Measurements from ENCODE around the gene TFR2. TPM values are rescaled to one million over a fixed set of nuclear protein-coding genes. Genes with fewer than 3 reads are reported as not detected.

Gene TFR2
- total and polyA plus RNA-seq, 2 of the 13 experiments (the other 11 are each of a cell fraction or from before 2014, with no cell fraction given): 36.9 to 64.2 TPM

DNA sequence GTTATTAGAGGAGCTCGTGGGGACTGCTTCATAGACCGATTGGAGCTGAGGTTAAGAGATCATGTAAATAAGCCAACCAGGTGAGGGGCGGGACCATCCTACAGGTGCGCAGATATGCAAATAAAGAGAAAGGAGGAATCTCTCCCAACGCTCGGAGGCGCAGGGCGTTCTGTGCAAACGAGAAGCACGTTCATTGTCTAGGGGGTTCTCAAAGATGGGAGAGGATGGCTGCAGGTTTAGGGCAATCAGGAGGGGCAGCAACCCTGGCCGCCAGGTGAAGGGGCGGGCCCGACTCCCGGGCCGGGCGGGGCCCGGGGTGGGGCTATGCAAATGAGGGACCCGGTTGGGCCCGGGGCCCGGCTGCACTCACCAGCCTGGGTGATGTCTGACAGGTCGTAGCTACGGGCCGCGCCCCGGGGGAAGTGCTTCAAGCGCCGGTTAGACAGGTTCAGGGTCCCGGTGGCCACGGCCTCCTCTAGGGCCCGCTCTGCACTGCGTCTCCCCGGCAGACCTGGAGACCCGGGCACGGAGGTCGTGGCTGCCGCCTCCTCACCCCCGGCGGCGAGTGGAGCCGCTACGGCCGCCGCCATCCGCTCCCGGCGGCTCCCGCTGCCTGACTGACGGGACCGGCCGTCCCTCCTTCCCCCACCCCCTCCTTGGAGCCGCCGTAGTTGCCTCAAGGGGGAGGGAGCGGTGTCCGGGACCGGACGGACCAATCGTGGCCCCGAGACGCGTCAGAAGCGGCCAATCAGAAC lies 55.7 kb downstream of the TFR2 start, which contains the start of gene LRCH4 (continued):
- TF ChIP-seq, protein P1, sequence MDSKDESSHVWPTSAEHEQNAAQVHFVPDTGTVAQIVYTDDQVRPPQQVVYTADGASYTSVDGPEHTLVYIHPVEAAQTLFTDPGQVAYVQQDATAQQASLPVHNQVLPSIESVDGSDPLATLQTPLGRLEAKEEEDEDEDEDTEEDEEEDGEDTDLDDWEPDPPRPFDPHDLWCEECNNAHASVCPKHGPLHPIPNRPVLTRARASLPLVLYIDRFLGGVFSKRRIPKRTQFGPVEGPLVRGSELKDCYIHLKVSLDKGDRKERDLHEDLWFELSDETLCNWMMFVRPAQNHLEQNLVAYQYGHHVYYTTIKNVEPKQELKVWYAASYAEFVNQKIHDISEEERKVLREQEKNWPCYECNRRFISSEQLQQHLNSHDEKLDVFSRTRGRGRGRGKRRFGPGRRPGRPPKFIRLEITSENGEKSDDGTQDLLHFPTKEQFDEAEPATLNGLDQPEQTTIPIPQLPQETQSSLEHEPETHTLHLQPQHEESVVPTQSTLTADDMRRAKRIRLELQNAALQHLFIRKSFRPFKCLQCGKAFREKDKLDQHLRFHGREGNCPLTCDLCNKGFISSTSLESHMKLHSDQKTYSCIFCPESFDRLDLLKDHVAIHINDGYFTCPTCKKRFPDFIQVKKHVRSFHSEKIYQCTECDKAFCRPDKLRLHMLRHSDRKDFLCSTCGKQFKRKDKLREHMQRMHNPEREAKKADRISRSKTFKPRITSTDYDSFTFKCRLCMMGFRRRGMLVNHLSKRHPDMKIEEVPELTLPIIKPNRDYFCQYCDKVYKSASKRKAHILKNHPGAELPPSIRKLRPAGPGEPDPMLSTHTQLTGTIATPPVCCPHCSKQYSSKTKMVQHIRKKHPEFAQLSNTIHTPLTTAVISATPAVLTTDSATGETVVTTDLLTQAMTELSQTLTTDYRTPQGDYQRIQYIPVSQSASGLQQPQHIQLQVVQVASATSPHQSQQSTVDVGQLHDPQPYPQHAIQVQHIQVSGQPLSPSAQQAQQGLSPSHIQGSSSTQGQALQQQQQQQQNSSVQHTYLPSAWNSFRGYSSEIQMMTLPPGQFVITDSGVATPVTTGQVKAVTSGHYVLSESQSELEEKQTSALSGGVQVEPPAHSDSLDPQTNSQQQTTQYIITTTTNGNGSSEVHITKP (CRISPR knock-in tag; IDR thresholded peaks at IDR 0.05; ENCODE audit: low read depth): no peak
- TF ChIP-seq RBFOX2 (IDR thresholded peaks at IDR 0.05; ENCODE audit: low read depth, low read length) (peak; percentile 93), ZNF816 (CRISPR knock-in tag; IDR thresholded peaks at IDR 0.05; ENCODE audit: borderline replicate concordance) (peak; percentile 67; the same call in 1 of the 2 replicates), ATF7-NPFF (CRISPR knock-in tag; IDR thresholded peaks at IDR 0.05; ENCODE audit: low read depth) (peak; percentile 79; the same call in 1 of the 2 replicates), ZNF350 (CRISPR knock-in tag; IDR thresholded peaks at IDR 0.05; ENCODE audit: borderline replicate concordance, low read depth) (peak; percentile 68), ZNF136 (CRISPR knock-in tag; IDR thresholded peaks at IDR 0.05; ENCODE audit: low read depth) (peak; percentile 78; the same call in 1 of the 2 replicates), NR2C2 (CRISPR knock-in tag; IDR thresholded peaks at IDR 0.05; ENCODE audit: borderline replicate concordance) (0 out of 2 replicates have a peak, but pooled peaks have one; percentile 51), DMAP1 (CRISPR knock-in tag; IDR thresholded peaks at IDR 0.05) (peak; percentile 69; the same call in 1 of the 2 replicates), ZSCAN9 (CRISPR knock-in tag; IDR thresholded peaks at IDR 0.05; ENCODE audit: borderline replicate concordance) (no peak), AGO2 (optimal IDR thresholded peaks at IDR 0.05; ENCODE audit: low read depth, low read length) (peak; percentile 60), ZSCAN31 (CRISPR knock-in tag; IDR thresholded peaks at IDR 0.05; ENCODE audit: low read depth) (peak; percentile 74), EED (CRISPR knock-in tag; IDR thresholded peaks at IDR 0.05) (0 out of 2 replicates have a peak, but pooled peaks have one; percentile 52), ERF (CRISPR knock-in tag; IDR thresholded peaks at IDR 0.05) (peak; percentile 77; the same call in 1 of the 2 replicates), RAD21 (CRISPR knock-in tag; IDR thresholded peaks at IDR 0.05) (peak; percentile 74), ZNF274 (CRISPR knock-in tag; IDR thresholded peaks at IDR 0.05) (peak; percentile 94), TMF1 (CRISPR knock-in tag; IDR thresholded peaks at IDR 0.05; ENCODE audit: low read depth) (peak; percentile 55; the same call in 1 of the 2 replicates), ZNF761 (CRISPR knock-in tag; conservative IDR thresholded peaks at IDR 0.05) (peak; percentile 45; the same call in 1 of the 2 replicates), FOXP1 (IDR thresholded peaks at IDR 0.05) (no peak), FOXP1 (CRISPR knock-in tag; IDR thresholded peaks at IDR 0.05) (no peak), ZNF230 (CRISPR knock-in tag; IDR thresholded peaks at IDR 0.05) (0 out of 2 replicates have a peak, but pooled peaks have one; percentile 3), POGZ (CRISPR knock-in tag; IDR thresholded peaks at IDR 0.05) (peak; percentile 62; the same call in 1 of the 2 replicates)
- TF ChIP-seq, protein P2, sequence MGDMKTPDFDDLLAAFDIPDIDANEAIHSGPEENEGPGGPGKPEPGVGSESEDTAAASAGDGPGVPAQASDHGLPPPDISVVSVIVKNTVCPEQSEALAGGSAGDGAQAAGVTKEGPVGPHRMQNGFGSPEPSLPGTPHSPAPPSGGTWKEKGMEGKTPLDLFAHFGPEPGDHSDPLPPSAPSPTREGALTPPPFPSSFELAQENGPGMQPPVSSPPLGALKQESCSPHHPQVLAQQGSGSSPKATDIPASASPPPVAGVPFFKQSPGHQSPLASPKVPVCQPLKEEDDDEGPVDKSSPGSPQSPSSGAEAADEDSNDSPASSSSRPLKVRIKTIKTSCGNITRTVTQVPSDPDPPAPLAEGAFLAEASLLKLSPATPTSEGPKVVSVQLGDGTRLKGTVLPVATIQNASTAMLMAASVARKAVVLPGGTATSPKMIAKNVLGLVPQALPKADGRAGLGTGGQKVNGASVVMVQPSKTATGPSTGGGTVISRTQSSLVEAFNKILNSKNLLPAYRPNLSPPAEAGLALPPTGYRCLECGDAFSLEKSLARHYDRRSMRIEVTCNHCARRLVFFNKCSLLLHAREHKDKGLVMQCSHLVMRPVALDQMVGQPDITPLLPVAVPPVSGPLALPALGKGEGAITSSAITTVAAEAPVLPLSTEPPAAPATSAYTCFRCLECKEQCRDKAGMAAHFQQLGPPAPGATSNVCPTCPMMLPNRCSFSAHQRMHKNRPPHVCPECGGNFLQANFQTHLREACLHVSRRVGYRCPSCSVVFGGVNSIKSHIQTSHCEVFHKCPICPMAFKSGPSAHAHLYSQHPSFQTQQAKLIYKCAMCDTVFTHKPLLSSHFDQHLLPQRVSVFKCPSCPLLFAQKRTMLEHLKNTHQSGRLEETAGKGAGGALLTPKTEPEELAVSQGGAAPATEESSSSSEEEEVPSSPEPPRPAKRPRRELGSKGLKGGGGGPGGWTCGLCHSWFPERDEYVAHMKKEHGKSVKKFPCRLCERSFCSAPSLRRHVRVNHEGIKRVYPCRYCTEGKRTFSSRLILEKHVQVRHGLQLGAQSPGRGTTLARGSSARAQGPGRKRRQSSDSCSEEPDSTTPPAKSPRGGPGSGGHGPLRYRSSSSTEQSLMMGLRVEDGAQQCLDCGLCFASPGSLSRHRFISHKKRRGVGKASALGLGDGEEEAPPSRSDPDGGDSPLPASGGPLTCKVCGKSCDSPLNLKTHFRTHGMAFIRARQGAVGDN (CRISPR knock-in tag; IDR thresholded peaks at IDR 0.05): peak; percentile 66; the same call in 1 of the 2 replicates
- TF ChIP-seq, protein P3, sequence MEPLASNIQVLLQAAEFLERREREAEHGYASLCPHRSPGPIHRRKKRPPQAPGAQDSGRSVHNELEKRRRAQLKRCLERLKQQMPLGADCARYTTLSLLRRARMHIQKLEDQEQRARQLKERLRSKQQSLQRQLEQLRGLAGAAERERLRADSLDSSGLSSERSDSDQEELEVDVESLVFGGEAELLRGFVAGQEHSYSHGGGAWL (CRISPR knock-in tag; IDR thresholded peaks at IDR 0.05): peak; percentile 65; the same call in 1 of the 2 replicates
